Measurements from ENCODE around the gene CD44. TPM values are rescaled to one million over a fixed set of nuclear protein-coding genes. Genes with fewer than 3 reads are reported as not detected.

The CD44 gene
- total RNA-seq, 4 donors from 2014 or later: 211 to 319 (median 266) TPM

GRCh38 chr11:35133656-35134055, 5.3 kb upstream of the CD44 start:
- Histone ChIP-seq H3K4me3 (no peak overlapping the region), H3K27ac (no peak overlapping the region), H3K4me1 (peaks cover 0 to 9% (median 4%) of the 10 kb centered on the region in 3 donors), H3K9me3 (no peaks in the 10 kb centered on the region), H3K36me3 (no peaks in the 10 kb centered on the region), H3K27me3 (no peaks in the 10 kb centered on the region)
- no peak for TF ChIP-seq POLR2AphosphoS5 (IDR thresholded peaks at IDR 0.05)
- TF ChIP-seq POLR2A (IDR thresholded peaks at IDR 0.05): no peak
- TF ChIP-seq EP300 (IDR thresholded peaks at IDR 0.05): no peak
- TF ChIP-seq, protein P1, sequence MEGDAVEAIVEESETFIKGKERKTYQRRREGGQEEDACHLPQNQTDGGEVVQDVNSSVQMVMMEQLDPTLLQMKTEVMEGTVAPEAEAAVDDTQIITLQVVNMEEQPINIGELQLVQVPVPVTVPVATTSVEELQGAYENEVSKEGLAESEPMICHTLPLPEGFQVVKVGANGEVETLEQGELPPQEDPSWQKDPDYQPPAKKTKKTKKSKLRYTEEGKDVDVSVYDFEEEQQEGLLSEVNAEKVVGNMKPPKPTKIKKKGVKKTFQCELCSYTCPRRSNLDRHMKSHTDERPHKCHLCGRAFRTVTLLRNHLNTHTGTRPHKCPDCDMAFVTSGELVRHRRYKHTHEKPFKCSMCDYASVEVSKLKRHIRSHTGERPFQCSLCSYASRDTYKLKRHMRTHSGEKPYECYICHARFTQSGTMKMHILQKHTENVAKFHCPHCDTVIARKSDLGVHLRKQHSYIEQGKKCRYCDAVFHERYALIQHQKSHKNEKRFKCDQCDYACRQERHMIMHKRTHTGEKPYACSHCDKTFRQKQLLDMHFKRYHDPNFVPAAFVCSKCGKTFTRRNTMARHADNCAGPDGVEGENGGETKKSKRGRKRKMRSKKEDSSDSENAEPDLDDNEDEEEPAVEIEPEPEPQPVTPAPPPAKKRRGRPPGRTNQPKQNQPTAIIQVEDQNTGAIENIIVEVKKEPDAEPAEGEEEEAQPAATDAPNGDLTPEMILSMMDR (IDR thresholded peaks at IDR 0.05): no peak
- no peak for ATAC-seq
- WGBS, 2 donors (ENCODE audit: low coverage in 1 of 2): 94 to 100% methylated on average over 1 of the region's 1 CpG

GRCh38 chr11:35134403-35135148, 4.4 kb upstream of the CD44 start:
- H3K4me3 ChIP-seq: no peak overlapping the region
- 60 to 77% methylated on average over 2 to 4 of the region's 4 CpGs for WGBS, 2 donors (ENCODE audit: low coverage in 1 of 2)
- no peak for ATAC-seq
- no peaks in the 10 kb centered on the region for H3K9me3 ChIP-seq
- no peak overlapping the region for H3K27ac ChIP-seq
- no peaks in the 10 kb centered on the region for H3K27me3 ChIP-seq
- H3K4me1 ChIP-seq: peaks cover 0 to 10% (median 4%) of the 10 kb centered on the region in 3 donors
- no peaks in the 10 kb centered on the region for H3K36me3 ChIP-seq
- TF ChIP-seq POLR2AphosphoS5 (IDR thresholded peaks at IDR 0.05) (peak; percentile 13), EP300 (IDR thresholded peaks at IDR 0.05) (no peak)

GRCh38 chr11:35135222-35135621, 3.7 kb upstream of the CD44 start:
- Histone ChIP-seq H3K27me3 (no peaks in the 10 kb centered on the region), H3K4me3 (no peak overlapping the region), H3K9me3 (no peaks in the 10 kb centered on the region), H3K36me3 (no peaks in the 10 kb centered on the region), H3K4me1 (peaks cover 0 to 10% (median 4%) of the 10 kb centered on the region in 3 donors), H3K27ac (no peak overlapping the region)
- TF ChIP-seq EP300 (IDR thresholded peaks at IDR 0.05) (no peak), POLR2A (IDR thresholded peaks at IDR 0.05) (no peak), POLR2AphosphoS5 (IDR thresholded peaks at IDR 0.05) (no peak)
- TF ChIP-seq, protein P1 (IDR thresholded peaks at IDR 0.05): no peak
- ATAC-seq: no peak
- WGBS, 2 donors (ENCODE audit: low coverage in 1 of 2): 61 to 83% methylated on average over 1 to 3 of the region's 3 CpGs

DNA sequence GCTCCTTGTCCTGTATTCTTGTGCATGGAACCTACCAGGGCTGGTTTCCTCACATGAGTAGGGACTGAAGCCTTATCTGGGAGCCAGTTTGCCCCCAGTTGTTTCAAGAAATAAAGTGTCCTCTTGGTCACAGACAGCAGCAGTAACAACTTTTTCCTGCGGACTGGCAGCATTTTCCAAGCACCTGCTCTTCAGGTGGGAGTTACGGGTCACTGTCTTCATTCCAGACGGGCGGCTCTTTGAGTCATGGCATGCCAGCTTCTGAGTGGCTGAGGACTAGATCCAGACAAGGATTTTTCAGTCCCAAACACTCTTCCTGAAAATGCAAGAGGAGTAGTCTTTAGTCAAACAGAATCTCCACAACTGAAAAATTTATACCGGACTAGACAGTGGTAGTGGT, 2.7 kb upstream of the CD44 start:
- Histone ChIP-seq H3K9me3 (no peaks in the 10 kb centered on the region), H3K27me3 (no peaks in the 10 kb centered on the region), H3K4me1 (peaks cover 0 to 18% (median 4%) of the 10 kb centered on the region in 3 donors), H3K36me3 (no peaks in the 10 kb centered on the region), H3K27ac (no peak overlapping the region), H3K4me3 (no peak overlapping the region)
- TF ChIP-seq POLR2A (IDR thresholded peaks at IDR 0.05): no peak
- TF ChIP-seq, protein P1 (IDR thresholded peaks at IDR 0.05): no peak
- TF ChIP-seq EP300 (IDR thresholded peaks at IDR 0.05): no peak
- no peak for TF ChIP-seq POLR2AphosphoS5 (IDR thresholded peaks at IDR 0.05)
- WGBS, 2 donors (ENCODE audit: low coverage in 1 of 2): 90 to 100% methylated on average over 1 to 3 of the region's 5 CpGs
- ATAC-seq: no peak

DNA sequence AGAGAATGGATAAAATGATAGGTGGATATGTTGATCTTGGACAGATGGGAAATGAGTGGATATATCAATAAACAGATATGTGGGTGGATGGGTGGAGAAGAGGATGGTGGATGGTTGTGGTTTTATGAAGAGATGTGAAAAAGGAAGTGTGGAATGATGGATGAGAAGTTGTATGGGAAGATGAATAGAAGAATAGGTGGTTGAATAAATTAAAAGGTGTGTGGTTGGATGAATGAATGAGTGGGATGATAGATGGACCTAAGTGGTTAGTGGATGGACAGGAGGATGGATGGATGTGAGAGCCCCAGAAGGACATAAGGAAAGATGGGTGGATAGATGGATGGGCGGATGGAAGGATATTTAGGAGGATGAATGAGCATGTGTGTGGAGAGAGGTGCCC, 913 bp upstream of the CD44 start:
- H3K27me3 ChIP-seq: no peaks in the 10 kb centered on the region
- H3K4me1 ChIP-seq: peaks cover 0 to 36% (median 4%) of the 10 kb centered on the region in 3 donors
- peak overlapping the region in 1 of 2 donors; percentile 87 for H3K4me3 ChIP-seq
- 53 to 57% methylated on average over 1 of the region's 1 CpG for WGBS, 2 donors (ENCODE audit: low coverage in 1 of 2)
- H3K36me3 ChIP-seq: no peaks in the 10 kb centered on the region
- peak overlapping the region in 3 of 4 donors; percentile 94 to 95 (median 95) for H3K27ac ChIP-seq
- TF ChIP-seq POLR2A (IDR thresholded peaks at IDR 0.05) (no peak), EP300 (IDR thresholded peaks at IDR 0.05) (no peak), POLR2AphosphoS5 (IDR thresholded peaks at IDR 0.05) (no peak)
- TF ChIP-seq, protein P1 (IDR thresholded peaks at IDR 0.05): no peak
- no peaks in the 10 kb centered on the region for H3K9me3 ChIP-seq
- ATAC-seq: no peak

Measured in gastroesophageal sphincter (tissue), 4 donors.